HepG2 (cell line): Measurements from ENCODE around the gene AP3D1. TPM values are rescaled to one million over a fixed set of nuclear protein-coding genes. Genes with fewer than 3 reads are reported as not detected.

Experiments used
- ARID2 ChIP-seq: sonication (generic); formaldehyde crosslinking; IDR thresholded peaks from 2 replicates; pipeline ENCODE4 v1.8.1; 2022; ENCODE audit warnings: mild to moderate bottlenecking, missing genetic modification reagents, borderline replicate concordance
- ATF7 ChIP-seq, 2 experiments: fragments of 450-650 bp in 1 of 2; sonication (generic) in 1 of 2; formaldehyde crosslinking in 1 of 2; IDR thresholded peaks; 2 replicates each; pipeline versions ENCODE4 v1.4.0 to v1.6.1; 2016 to 2020; ENCODE audit warnings: antibody characterized with exemption in 1 of 2, mild to moderate bottlenecking in 1 of 2, missing genetic modification reagents in 1 of 2
- JARID2 ChIP-seq: sonication (generic); formaldehyde crosslinking; IDR thresholded peaks from 2 replicates; pipeline ENCODE4 v1.8.1; 2023; ENCODE audit warnings: missing genetic modification reagents, inconsistent platforms; ENCODE audit not compliant: insufficient replicate concordance
- JUNB ChIP-seq: sonication (generic); formaldehyde crosslinking; IDR thresholded peaks from 2 replicates; pipeline ENCODE4 v1.8.0; 2022; ENCODE audit warnings: missing genetic modification reagents, mild to moderate bottlenecking, borderline replicate concordance
- LRRFIP1 ChIP-seq: sonication (generic); formaldehyde crosslinking; conservative IDR thresholded peaks from 2 replicates; pipeline ENCODE4 v1.4.0; 2020; ENCODE audit warnings: missing genetic modification reagents
- SP140L ChIP-seq: sonication (generic); formaldehyde crosslinking; IDR thresholded peaks from 2 replicates; pipeline ENCODE4 v1.4.0; 2020; ENCODE audit warnings: missing genetic modification reagents, borderline replicate concordance
- TP53 ChIP-seq: sonication (generic); formaldehyde crosslinking; conservative IDR thresholded peaks from 2 replicates; pipeline ENCODE4 v1.4.0; 2020; ENCODE audit warnings: missing genetic modification reagents
- ZFP1 ChIP-seq: IDR thresholded peaks from 2 replicates; pipeline ENCODE4 v1.6.1; 2016
- ZNF234 ChIP-seq: sonication (generic); formaldehyde crosslinking; conservative IDR thresholded peaks from 2 replicates; pipeline ENCODE4 v1.5.1; 2020; ENCODE audit warnings: mild to moderate bottlenecking, missing genetic modification reagents
- ZNF3 ChIP-seq: IDR thresholded peaks from 2 replicates; pipeline ENCODE4 v1.7.0; 2017; ENCODE audit warnings: inconsistent platforms
- ZNF569 ChIP-seq: sonication (generic); formaldehyde crosslinking; IDR thresholded peaks from 2 replicates; pipeline ENCODE4 v1.5.0; 2020; ENCODE audit warnings: mild to moderate bottlenecking, missing genetic modification reagents, moderate library complexity, borderline replicate concordance
- polyA plus RNA-seq, 8 experiments: library from polyadenylated mRNA; depleted of rRNA in 3 of 8; stranded (reverse) in 7 of 8; unstranded in 1 of 8; fragments of >200 nt; fragmentation: Illumina TruSeq in 4 of 8; extraction: Trizol in 4 of 8; gene quantifications; 2 replicates each; pipeline versions ENCODE4 v1.2.1 to v1.2.3, GENCODE V29; 2011 to 2016; ENCODE audit warnings: low read depth in 4 of 8, missing spikeins in 1 of 8, mixed read lengths in 1 of 8; ENCODE audit not compliant: insufficient read depth in 1 of 8
- total RNA-seq, 5 experiments: library from RNA; depleted of rRNA; stranded (reverse); fragments of >200 nt; fragmentation: Illumina TruSeq; extraction: Trizol; gene quantifications; 2 replicates each; pipeline ENCODE4 v1.2.3, GENCODE V29; 2016; ENCODE audit warnings: low read depth in 1 of 5
- TF ChIP-seq, protein P1 (sequence below): sonication (generic); formaldehyde crosslinking; IDR thresholded peaks from 2 replicates; pipeline ENCODE4 v1.8.0; 2022; ENCODE audit warnings: missing genetic modification reagents, low read depth, mild to moderate bottlenecking, borderline replicate concordance
- TF ChIP-seq, protein P2 (sequence below): sonication (generic); formaldehyde crosslinking; IDR thresholded peaks from 2 replicates; pipeline ENCODE4 v1.8.0; 2022; ENCODE audit warnings: mild to moderate bottlenecking, missing genetic modification reagents; ENCODE audit not compliant: insufficient replicate concordance
- TF ChIP-seq, protein P3 (sequence below), 2 experiments: IDR thresholded peaks; 2 replicates each; pipeline ENCODE4 v1.6.1; 2011 to 2012; ENCODE audit warnings: low read length in 2 of 2, borderline replicate concordance in 1 of 2, low read depth in 1 of 2, mild to moderate bottlenecking in 1 of 2, moderate library complexity in 1 of 2
- TF ChIP-seq, protein P4 (sequence below): sonication (generic); formaldehyde crosslinking; IDR thresholded peaks from 2 replicates; pipeline ENCODE4 v1.8.0; 2022; ENCODE audit warnings: mild to moderate bottlenecking, missing genetic modification reagents, moderate library complexity

AP3D1 gene
- total and polyA plus RNA-seq, 2 of the 13 experiments (the other 11 are each of a cell fraction or from before 2014, with no cell fraction given), result 68.0 to 82.6 TPM

DNA sequence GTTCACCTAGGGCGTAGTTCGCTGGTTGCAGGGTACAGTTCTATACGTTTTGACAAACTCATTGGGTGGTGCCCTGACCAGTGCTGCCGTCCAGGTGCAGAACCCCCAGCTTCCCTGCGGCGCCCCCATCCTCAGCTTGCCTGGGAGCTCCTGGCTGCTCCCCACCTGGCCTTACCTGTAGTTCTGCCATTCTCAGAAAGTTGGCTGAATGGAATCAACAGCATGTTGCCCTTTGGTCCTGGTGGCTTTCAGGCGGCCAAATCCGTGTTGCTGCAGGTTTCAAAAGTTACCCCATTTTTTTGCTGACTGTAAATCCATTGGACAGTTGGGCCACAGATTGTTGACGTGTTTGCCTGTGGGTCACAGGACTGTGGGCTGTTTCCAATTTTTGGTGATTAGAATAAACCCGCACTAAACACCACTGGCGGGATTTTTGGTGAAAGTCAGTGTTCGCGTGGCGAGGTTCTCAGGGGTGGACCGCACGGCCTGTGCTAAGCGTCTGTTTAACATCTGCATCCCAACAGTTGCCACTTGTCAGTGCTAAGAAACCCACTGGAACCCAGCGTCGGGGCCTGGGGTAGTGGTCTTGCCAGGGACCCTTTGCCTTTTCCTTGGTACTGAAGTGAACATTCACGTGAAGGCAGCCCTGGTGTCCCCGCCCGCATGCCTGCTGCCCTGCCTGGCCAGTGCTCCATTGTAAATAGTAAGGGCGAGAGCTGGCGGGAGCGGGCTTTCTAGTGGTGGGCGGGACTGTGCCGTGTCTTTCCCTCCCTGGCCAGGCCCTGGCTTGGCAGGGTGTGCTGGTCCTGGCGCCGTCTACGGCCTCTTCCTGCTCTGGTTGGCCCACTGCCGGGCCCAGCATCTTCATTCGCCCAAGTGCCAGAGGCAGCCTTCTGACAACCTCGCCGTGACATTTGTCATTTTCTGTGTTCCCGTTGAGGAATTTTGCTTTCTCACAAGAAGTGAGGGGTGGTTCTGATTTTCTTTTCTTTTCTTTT is 15.7 kb upstream of the AP3D1 start (continued):
- TF ChIP-seq ZNF569 (CRISPR knock-in tag) (no peak), TP53 (CRISPR knock-in tag) (no peak), ZNF3 (CRISPR knock-in tag) (no peak), LRRFIP1 (no peak), ATF7 (IDR thresholded peaks at IDR 0.05) (no peak), ATF7 (CRISPR knock-in tag; IDR thresholded peaks at IDR 0.05) (no peak), JUNB (CRISPR knock-in tag) (no peak), SP140L (CRISPR knock-in tag) (no peak), ZFP1 (CRISPR knock-in tag) (no peak), ZNF234 (CRISPR knock-in tag) (no peak), JARID2 (CRISPR knock-in tag) (no peak), ARID2 (no peak)
- TF ChIP-seq, protein P1, sequence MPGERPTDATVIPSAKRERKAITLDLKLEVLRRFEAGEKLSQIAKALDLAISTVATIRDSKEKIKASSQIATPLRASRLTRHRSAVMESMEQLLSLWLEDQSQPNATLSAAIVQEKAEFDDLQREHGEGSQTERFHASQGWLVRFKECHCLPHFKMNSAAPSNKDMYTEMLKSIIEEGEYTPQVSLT (CRISPR knock-in tag), result no peak
- TF ChIP-seq, protein P2, sequence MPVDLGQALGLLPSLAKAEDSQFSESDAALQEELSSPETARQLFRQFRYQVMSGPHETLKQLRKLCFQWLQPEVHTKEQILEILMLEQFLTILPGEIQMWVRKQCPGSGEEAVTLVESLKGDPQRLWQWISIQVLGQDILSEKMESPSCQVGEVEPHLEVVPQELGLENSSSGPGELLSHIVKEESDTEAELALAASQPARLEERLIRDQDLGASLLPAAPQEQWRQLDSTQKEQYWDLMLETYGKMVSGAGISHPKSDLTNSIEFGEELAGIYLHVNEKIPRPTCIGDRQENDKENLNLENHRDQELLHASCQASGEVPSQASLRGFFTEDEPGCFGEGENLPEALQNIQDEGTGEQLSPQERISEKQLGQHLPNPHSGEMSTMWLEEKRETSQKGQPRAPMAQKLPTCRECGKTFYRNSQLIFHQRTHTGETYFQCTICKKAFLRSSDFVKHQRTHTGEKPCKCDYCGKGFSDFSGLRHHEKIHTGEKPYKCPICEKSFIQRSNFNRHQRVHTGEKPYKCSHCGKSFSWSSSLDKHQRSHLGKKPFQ (CRISPR knock-in tag), result no peak
- TF ChIP-seq, protein P3, sequence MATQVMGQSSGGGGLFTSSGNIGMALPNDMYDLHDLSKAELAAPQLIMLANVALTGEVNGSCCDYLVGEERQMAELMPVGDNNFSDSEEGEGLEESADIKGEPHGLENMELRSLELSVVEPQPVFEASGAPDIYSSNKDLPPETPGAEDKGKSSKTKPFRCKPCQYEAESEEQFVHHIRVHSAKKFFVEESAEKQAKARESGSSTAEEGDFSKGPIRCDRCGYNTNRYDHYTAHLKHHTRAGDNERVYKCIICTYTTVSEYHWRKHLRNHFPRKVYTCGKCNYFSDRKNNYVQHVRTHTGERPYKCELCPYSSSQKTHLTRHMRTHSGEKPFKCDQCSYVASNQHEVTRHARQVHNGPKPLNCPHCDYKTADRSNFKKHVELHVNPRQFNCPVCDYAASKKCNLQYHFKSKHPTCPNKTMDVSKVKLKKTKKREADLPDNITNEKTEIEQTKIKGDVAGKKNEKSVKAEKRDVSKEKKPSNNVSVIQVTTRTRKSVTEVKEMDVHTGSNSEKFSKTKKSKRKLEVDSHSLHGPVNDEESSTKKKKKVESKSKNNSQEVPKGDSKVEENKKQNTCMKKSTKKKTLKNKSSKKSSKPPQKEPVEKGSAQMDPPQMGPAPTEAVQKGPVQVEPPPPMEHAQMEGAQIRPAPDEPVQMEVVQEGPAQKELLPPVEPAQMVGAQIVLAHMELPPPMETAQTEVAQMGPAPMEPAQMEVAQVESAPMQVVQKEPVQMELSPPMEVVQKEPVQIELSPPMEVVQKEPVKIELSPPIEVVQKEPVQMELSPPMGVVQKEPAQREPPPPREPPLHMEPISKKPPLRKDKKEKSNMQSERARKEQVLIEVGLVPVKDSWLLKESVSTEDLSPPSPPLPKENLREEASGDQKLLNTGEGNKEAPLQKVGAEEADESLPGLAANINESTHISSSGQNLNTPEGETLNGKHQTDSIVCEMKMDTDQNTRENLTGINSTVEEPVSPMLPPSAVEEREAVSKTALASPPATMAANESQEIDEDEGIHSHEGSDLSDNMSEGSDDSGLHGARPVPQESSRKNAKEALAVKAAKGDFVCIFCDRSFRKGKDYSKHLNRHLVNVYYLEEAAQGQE (IDR thresholded peaks at IDR 0.05; ENCODE audit: borderline replicate concordance in 1 of 2, low read depth in 1 of 2, low read length in 2 of 2), result no peak
- TF ChIP-seq, protein P4, sequence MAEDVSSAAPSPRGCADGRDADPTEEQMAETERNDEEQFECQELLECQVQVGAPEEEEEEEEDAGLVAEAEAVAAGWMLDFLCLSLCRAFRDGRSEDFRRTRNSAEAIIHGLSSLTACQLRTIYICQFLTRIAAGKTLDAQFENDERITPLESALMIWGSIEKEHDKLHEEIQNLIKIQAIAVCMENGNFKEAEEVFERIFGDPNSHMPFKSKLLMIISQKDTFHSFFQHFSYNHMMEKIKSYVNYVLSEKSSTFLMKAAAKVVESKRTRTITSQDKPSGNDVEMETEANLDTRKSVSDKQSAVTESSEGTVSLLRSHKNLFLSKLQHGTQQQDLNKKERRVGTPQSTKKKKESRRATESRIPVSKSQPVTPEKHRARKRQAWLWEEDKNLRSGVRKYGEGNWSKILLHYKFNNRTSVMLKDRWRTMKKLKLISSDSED (CRISPR knock-in tag), result no peak
